Skeletal muscle satellite cell (primary cell): Measurements from ENCODE around the gene SH3D19.

ENCODE experiments used
- H3K27me3 ChIP-seq: 2 replicates; pipeline ENCODE4 v1.7.0; 2013; ENCODE audit warnings: low read length; ENCODE audit not compliant: control insufficient read depth, insufficient read depth
- H3K36me3 ChIP-seq: 2 replicates; pipeline ENCODE4 v1.7.0; 2013; ENCODE audit warnings: mild to moderate bottlenecking, control low read depth, low read length; ENCODE audit not compliant: insufficient read depth
- H3K4me1 ChIP-seq: 2 replicates; pipeline ENCODE4 v1.7.0; 2013; ENCODE audit warnings: low read length; ENCODE audit not compliant: control insufficient read depth, insufficient read depth
- H3K4me2 ChIP-seq: 2 replicates; pipeline ENCODE4 v1.7.0; 2013; ENCODE audit warnings: mild to moderate bottlenecking, low read length
- H3K4me3 ChIP-seq: 2 replicates; pipeline ENCODE4 v1.7.0; 2013; ENCODE audit warnings: low read length
- H3K9ac ChIP-seq: 2 replicates; pipeline ENCODE4 v1.7.0; 2013; ENCODE audit warnings: mild to moderate bottlenecking, low read depth, low read length, moderate library complexity
- H3K9me3 ChIP-seq: replicated peaks from 2 replicates; pipeline ENCODE4 v1.7.0; 2013; ENCODE audit warnings: mild to moderate bottlenecking, control low read depth, low read length

The SH3D19 gene

DNA sequence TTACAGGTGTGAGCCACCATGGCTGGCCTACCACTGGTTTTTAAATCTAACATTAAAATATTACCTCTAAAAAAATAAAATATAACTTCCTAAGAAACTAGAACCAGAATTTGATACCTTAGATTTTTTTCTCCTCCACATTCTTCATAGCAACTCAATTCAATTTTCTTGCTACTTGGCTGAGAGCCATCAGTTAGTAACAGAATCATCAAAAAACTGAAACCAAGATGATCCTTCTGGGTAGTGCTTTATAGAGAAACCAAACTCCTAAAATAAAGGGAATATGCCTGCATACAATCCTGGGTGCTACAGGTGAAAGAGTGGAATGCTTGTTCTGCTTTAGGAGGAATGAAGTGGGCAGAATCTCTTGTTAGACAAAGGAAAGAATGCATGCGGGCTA, 161.6 kb downstream of the SH3D19 start:
- no peak overlapping the region for H3K4me2 ChIP-seq
- peaks cover 19% of the 10 kb centered on the region for H3K36me3 ChIP-seq
- no peak overlapping the region for H3K9ac ChIP-seq
- H3K27me3 ChIP-seq = no peaks in the 10 kb centered on the region
- H3K9me3 ChIP-seq = no peaks in the 10 kb centered on the region
- no peak overlapping the region for H3K4me3 ChIP-seq
- peaks cover 29% of the 10 kb centered on the region for H3K4me1 ChIP-seq

- Histone ChIP-seq H3K36me3 (peaks cover 19% of the 10 kb centered on the region), H3K4me2 (no peak overlapping the region), H3K4me1 (no peaks in the 10 kb centered on the region), H3K27me3 (no peaks in the 10 kb centered on the region), H3K9me3 (no peaks in the 10 kb centered on the region), H3K9ac (no peak overlapping the region), H3K4me3 (no peak overlapping the region)
Measured at GRCh38 chr4:151158979-151159378, 166.4 kb downstream of the SH3D19 start.

DNA sequence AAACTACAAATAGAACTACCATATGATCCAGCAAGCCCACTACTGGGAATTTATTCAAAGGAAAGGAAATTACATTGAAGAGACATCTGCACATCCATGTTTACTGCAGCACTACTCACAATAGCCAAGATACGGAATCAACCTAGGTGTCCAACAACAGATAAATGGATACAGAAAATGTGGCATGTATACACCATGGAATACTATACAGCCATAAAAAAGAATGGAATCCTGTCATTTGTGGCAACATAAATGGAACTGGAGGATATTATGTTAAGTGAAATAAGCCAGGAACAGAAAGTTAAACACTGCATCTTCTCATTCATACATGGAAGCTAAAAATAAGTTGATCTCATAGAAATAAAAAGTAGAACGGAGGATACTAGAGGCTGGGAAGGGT, 167.9 kb downstream of the SH3D19 start:
- Histone ChIP-seq H3K9ac (no peak overlapping the region), H3K9me3 (no peaks in the 10 kb centered on the region), H3K4me2 (no peak overlapping the region), H3K36me3 (peaks cover 13% of the 10 kb centered on the region), H3K4me3 (no peak overlapping the region), H3K27me3 (no peaks in the 10 kb centered on the region), H3K4me1 (no peaks in the 10 kb centered on the region)

GRCh38 chr4:151153585-151153984, 171.8 kb downstream of the SH3D19 start:
- Histone ChIP-seq H3K4me1 (no peaks in the 10 kb centered on the region), H3K4me2 (no peak overlapping the region), H3K27me3 (no peaks in the 10 kb centered on the region), H3K9ac (no peak overlapping the region), H3K9me3 (no peaks in the 10 kb centered on the region), H3K4me3 (no peak overlapping the region), H3K36me3 (peaks cover 9% of the 10 kb centered on the region)

GRCh38 chr4:151152028-151152427, 173.4 kb downstream of the SH3D19 start:
- Histone ChIP-seq H3K4me1 (no peaks in the 10 kb centered on the region), H3K9me3 (no peaks in the 10 kb centered on the region), H3K36me3 (peaks cover 13% of the 10 kb centered on the region), H3K9ac (no peak overlapping the region), H3K27me3 (no peaks in the 10 kb centered on the region), H3K4me3 (no peak overlapping the region), H3K4me2 (no peak overlapping the region)

- Histone ChIP-seq H3K4me2 (no peak overlapping the region), H3K36me3 (peaks cover 14% of the 10 kb centered on the region), H3K4me1 (no peaks in the 10 kb centered on the region), H3K9ac (no peak overlapping the region), H3K4me3 (no peak overlapping the region), H3K27me3 (no peaks in the 10 kb centered on the region), H3K9me3 (no peaks in the 10 kb centered on the region)
Measured at GRCh38 chr4:151150821-151151580, 174.4 kb downstream of the SH3D19 start.

- Histone ChIP-seq H3K36me3 (peaks cover 32% of the 10 kb centered on the region), H3K4me2 (no peak overlapping the region), H3K4me3 (no peak overlapping the region), H3K9me3 (no peaks in the 10 kb centered on the region), H3K4me1 (no peaks in the 10 kb centered on the region), H3K27me3 (no peaks in the 10 kb centered on the region), H3K9ac (no peak overlapping the region)
Measured at GRCh38 chr4:151148261-151148660, 177.1 kb downstream of the SH3D19 start.

DNA sequence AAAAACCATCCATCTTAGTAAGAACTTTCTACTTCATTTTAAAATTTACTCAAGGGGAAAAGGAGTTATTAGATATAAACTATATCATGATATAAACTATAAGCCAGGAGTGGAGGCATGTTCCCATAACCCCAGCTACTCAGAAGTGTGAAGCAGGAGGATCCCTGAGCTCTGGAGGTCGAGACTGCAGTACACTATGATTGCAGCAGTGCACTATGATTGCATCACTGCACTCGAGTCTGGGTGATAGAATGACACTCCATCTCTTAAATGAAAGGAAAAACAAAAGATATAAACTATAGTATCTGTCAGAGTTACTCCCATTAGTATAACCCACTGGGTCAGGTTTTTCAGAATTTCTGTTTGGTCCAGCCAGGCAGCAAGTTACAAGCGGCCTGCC, 178.4 kb downstream of the SH3D19 start:
- Histone ChIP-seq H3K9me3 (no peaks in the 10 kb centered on the region), H3K9ac (no peak overlapping the region), H3K27me3 (no peaks in the 10 kb centered on the region), H3K4me2 (no peak overlapping the region), H3K36me3 (peaks cover 43% of the 10 kb centered on the region), H3K4me1 (no peaks in the 10 kb centered on the region), H3K4me3 (no peak overlapping the region)

DNA sequence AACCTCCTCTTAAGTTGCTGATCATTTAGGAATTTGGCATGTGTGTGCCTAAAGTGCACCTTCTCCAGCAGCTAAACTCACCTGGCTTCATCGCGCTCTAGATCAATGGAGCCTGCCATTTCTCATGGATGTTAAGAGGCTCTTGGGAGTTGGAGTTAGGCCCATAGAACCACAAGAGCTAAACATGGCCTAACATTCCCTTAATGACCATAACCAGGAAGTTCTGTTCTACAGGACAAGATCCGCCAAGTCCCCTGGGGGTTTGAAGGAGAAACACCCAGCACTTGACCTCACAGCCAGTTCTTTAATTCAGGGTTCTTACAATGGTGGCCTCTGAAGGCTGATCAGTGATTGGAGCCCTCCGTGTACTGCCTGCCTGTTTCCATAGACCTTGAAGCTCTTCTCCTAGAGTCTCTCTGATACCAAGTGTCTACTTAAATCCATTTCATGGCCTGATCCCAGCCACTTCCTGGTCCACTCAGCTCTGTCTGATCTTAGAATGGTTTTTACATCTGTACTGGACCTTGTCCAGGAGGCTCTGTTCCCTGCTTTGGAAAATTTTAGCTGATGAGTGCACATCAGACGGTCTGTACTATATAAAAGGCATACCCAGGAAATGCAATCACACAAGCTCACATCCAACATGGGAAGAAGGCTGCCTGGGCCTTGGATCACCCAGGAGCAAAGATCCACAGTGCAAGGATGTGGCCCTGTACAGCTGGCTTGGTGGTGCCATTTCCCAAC, 180.9 kb downstream of the SH3D19 start:
- H3K9ac ChIP-seq = no peak overlapping the region
- no peaks in the 10 kb centered on the region for H3K9me3 ChIP-seq
- no peaks in the 10 kb centered on the region for H3K4me1 ChIP-seq
- H3K4me3 ChIP-seq = no peak overlapping the region
- no peaks in the 10 kb centered on the region for H3K27me3 ChIP-seq
- H3K4me2 ChIP-seq = no peak overlapping the region
- peaks cover 62% of the 10 kb centered on the region for H3K36me3 ChIP-seq

- no peak overlapping the region for H3K4me2 ChIP-seq
- no peaks in the 10 kb centered on the region for H3K27me3 ChIP-seq
- H3K9me3 ChIP-seq = no peaks in the 10 kb centered on the region
- no peak overlapping the region for H3K4me3 ChIP-seq
- no peaks in the 10 kb centered on the region for H3K4me1 ChIP-seq
- H3K36me3 ChIP-seq = peaks cover 64% of the 10 kb centered on the region
- no peak overlapping the region for H3K9ac ChIP-seq
Measured at GRCh38 chr4:151143811-151144210, 181.6 kb downstream of the SH3D19 start.

- Histone ChIP-seq H3K9me3 (no peaks in the 10 kb centered on the region), H3K27me3 (no peaks in the 10 kb centered on the region), H3K4me2 (no peak overlapping the region), H3K4me1 (no peaks in the 10 kb centered on the region), H3K4me3 (no peak overlapping the region), H3K9ac (no peak overlapping the region), H3K36me3 (peaks cover 61% of the 10 kb centered on the region)
Measured at GRCh38 chr4:151143162-151143561, 182.2 kb downstream of the SH3D19 start.

DNA sequence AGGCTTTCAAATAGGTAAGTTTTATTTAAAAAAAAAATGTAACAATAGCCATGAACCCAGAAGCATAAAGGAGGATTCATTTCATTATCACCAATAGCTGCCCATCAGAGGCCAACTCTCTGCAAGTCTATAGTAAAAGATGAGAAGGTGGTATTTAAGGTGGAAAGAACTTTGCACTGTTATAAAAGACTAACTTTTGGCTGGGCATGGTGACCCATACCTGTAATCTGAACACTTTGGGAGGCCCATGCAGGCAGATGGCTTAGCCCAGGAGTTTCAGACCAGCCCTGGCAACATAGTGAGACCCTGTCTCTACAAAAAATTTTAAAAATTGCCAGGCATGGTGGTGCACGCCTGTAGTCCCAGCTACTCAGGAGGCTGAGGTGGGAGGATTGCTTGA, 182.6 kb downstream of the SH3D19 start:
- no peak overlapping the region for H3K9ac ChIP-seq
- no peaks in the 10 kb centered on the region for H3K27me3 ChIP-seq
- peaks cover 57% of the 10 kb centered on the region for H3K36me3 ChIP-seq
- H3K9me3 ChIP-seq = no peaks in the 10 kb centered on the region
- H3K4me1 ChIP-seq = no peaks in the 10 kb centered on the region
- H3K4me2 ChIP-seq = no peak overlapping the region
- H3K4me3 ChIP-seq = no peak overlapping the region
